ENCODE results near the gene ARHGAP24.

GRCh38 chr4:85669992-85670548 is 195.1 kb downstream of the ARHGAP24 start:
- TF ChIP-seq, protein P1, sequence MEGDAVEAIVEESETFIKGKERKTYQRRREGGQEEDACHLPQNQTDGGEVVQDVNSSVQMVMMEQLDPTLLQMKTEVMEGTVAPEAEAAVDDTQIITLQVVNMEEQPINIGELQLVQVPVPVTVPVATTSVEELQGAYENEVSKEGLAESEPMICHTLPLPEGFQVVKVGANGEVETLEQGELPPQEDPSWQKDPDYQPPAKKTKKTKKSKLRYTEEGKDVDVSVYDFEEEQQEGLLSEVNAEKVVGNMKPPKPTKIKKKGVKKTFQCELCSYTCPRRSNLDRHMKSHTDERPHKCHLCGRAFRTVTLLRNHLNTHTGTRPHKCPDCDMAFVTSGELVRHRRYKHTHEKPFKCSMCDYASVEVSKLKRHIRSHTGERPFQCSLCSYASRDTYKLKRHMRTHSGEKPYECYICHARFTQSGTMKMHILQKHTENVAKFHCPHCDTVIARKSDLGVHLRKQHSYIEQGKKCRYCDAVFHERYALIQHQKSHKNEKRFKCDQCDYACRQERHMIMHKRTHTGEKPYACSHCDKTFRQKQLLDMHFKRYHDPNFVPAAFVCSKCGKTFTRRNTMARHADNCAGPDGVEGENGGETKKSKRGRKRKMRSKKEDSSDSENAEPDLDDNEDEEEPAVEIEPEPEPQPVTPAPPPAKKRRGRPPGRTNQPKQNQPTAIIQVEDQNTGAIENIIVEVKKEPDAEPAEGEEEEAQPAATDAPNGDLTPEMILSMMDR (IDR thresholded peaks at IDR 0.05) = no peak
- no peak for TF ChIP-seq EZH2 (IDR thresholded peaks at IDR 0.05; ENCODE audit: borderline replicate concordance, insufficient read depth, low read depth, low read length, poor library complexity, severe bottlenecking)
